CD14-positive monocyte (primary cell): ENCODE data around the gene BICRAL. TPM values are rescaled to one million over a fixed set of nuclear protein-coding genes. Genes with fewer than 3 reads are reported as not detected.

ENCODE experiments used
- DNase-seq, 3 donors: peaks; one replicate each; pipeline ENCODE4 v3.0.0-alpha.2; 2011 to 2022
- H2AFZ ChIP-seq: 2 replicates; pipeline ENCODE4 v1.6.0; 2012; ENCODE audit warnings: mild to moderate bottlenecking, low read depth, low read length, inconsistent platforms; ENCODE audit not compliant: insufficient read depth, poor library complexity, severe bottlenecking
- H3K27ac ChIP-seq, 2 donors: 1 replicate in 1 of 2; 2 replicates in 1 of 2; pipeline ENCODE4 v1.5.1; 2012 to 2013; ENCODE audit warnings: low read length in 2 of 2, control low read depth in 1 of 2, inconsistent platforms in 1 of 2, low read depth in 1 of 2, mild to moderate bottlenecking in 1 of 2
- H3K27me3 ChIP-seq, 2 donors: one replicate each; pipeline versions ENCODE4 v1.6.0 to v1.6.1; 2011 to 2013; ENCODE audit warnings: low read length in 2 of 2; ENCODE audit not compliant: control insufficient read depth in 2 of 2, insufficient read depth in 2 of 2
- H3K36me3 ChIP-seq, 2 donors: replicated peaks in 1 of 2; 1 replicate in 1 of 2; 2 replicates in 1 of 2; pipeline versions ENCODE4 v1.5.1 to v1.6.1; 2012 to 2013; ENCODE audit warnings: low read length in 2 of 2, control low read depth in 1 of 2, inconsistent platforms in 1 of 2, mild to moderate bottlenecking in 1 of 2; ENCODE audit not compliant: insufficient read depth in 2 of 2, control insufficient read depth in 1 of 2
- H3K4me1 ChIP-seq, 2 donors: 1 replicate in 1 of 2; 2 replicates in 1 of 2; pipeline versions ENCODE4 v1.5.1 to v1.6.1; 2012 to 2013; ENCODE audit warnings: low read length in 2 of 2, control low read depth in 1 of 2, inconsistent platforms in 1 of 2, mild to moderate bottlenecking in 1 of 2, moderate library complexity in 1 of 2; ENCODE audit not compliant: insufficient read depth in 2 of 2, control insufficient read depth in 1 of 2
- H3K4me2 ChIP-seq: replicated peaks from 2 replicates; pipeline ENCODE3; 2012; ENCODE audit warnings: low read length, moderate library complexity, mild to moderate bottlenecking; ENCODE audit not compliant: poor library complexity, severe bottlenecking; ENCODE audit errors: extremely low read depth
- H3K4me3 ChIP-seq, 3 experiments: fragments of 200-600 bp in 1 of 3; sonication (generic) in 1 of 3; replicated peaks in 1 of 3; 1 replicate in 2 of 3; 2 replicates in 1 of 3; pipeline ENCODE4 v1.5.1; 2011 to 2013; ENCODE audit warnings: low read length in 3 of 3, mild to moderate bottlenecking in 3 of 3, control low read depth in 2 of 3, low read depth in 2 of 3, inconsistent platforms in 1 of 3, moderate library complexity in 1 of 3
- H3K79me2 ChIP-seq: 2 replicates; pipeline ENCODE4 v1.6.0; 2012; ENCODE audit warnings: mild to moderate bottlenecking, control low read depth, inconsistent platforms, low read length, moderate library complexity; ENCODE audit not compliant: insufficient read depth
- H3K9ac ChIP-seq: 2 replicates; pipeline ENCODE4 v1.6.0; 2017; ENCODE audit warnings: low read length, mild to moderate bottlenecking; ENCODE audit not compliant: insufficient read depth, poor library complexity, severe bottlenecking
- H3K9me3 ChIP-seq, 2 donors: replicated peaks in 1 of 2; 1 replicate in 1 of 2; 2 replicates in 1 of 2; pipeline versions ENCODE4 v1.5.1 to v1.6.1; 2012 to 2013; ENCODE audit warnings: low read length in 2 of 2, control low read depth in 1 of 2; ENCODE audit not compliant: control insufficient read depth in 1 of 2, insufficient read depth in 1 of 2
- H4K20me1 ChIP-seq: 2 replicates; pipeline ENCODE4 v1.6.0; 2012; ENCODE audit warnings: mild to moderate bottlenecking, low read length, control low read depth, moderate library complexity; ENCODE audit not compliant: insufficient read depth
- H3K27ac Mint-ChIP-seq, 7 donors: one replicate each; pipeline ENCODE4 v1.8.0; 2020; ENCODE audit warnings: mild to moderate bottlenecking in 7 of 7, mixed read lengths in 7 of 7, moderate library complexity in 6 of 7, inconsistent platforms in 2 of 7
- H3K27me3 Mint-ChIP-seq, 3 donors: one replicate each; pipeline ENCODE4 v1.8.0; 2021 to 2022; ENCODE audit warnings: low read depth in 3 of 3, mild to moderate bottlenecking in 3 of 3, mixed read lengths in 3 of 3, moderate library complexity in 3 of 3, inconsistent platforms in 1 of 3
- H3K36me3 Mint-ChIP-seq, 2 donors: one replicate each; pipeline ENCODE4 v1.8.0; 2020; ENCODE audit warnings: mixed read lengths in 2 of 2, inconsistent platforms in 1 of 2, mild to moderate bottlenecking in 1 of 2
- H3K4me1 Mint-ChIP-seq: one replicate; pipeline ENCODE4 v1.8.0; 2020; ENCODE audit warnings: mild to moderate bottlenecking, mixed read lengths
- H3K4me3 Mint-ChIP-seq, 2 donors: one replicate each; pipeline ENCODE4 v1.8.0; 2020; ENCODE audit warnings: mild to moderate bottlenecking in 2 of 2, mixed read lengths in 2 of 2, moderate library complexity in 1 of 2
- H3K9me3 Mint-ChIP-seq, 7 donors: one replicate each; pipeline ENCODE4 v1.8.0; 2020 to 2022; ENCODE audit warnings: mixed read lengths in 7 of 7, mild to moderate bottlenecking in 6 of 7, moderate library complexity in 6 of 7, inconsistent platforms in 2 of 7
- WGBS: methylation state at CpG from one replicate; pipeline ENCODE4 v1.1.5; 2013; ENCODE audit warnings: missing lambda C conversion rate; ENCODE audit not compliant: insufficient coverage; 5-methylcytosine and 5-hydroxymethylcytosine counted together
- intact Hi-C, 2 donors: fragments of 100-400 bp; cut with micrococcal nuclease; formaldehyde crosslinking; loops; one replicate each; pipeline versions ENCODE4 v1.15.0 to v1.15.1; 2023
- polyA plus RNA-seq, 3 donors: library from polyadenylated mRNA; depleted of rRNA in 1 of 3; unstranded in 2 of 3; stranded (reverse) in 1 of 3; fragments of 300-500 nt in 2 of 3; fragments of >200 nt in 1 of 3; fragmentation: Illumina TruSeq in 2 of 3; gene quantifications; 1 replicate in 2 of 3; 2 replicates in 1 of 3; pipeline ENCODE4 v1.2.3, GENCODE V29; 2012 to 2021
- TF ChIP-seq, protein P1 (sequence below): fragments of 200-600 bp; IDR thresholded peaks from one replicate; pipeline ENCODE4 v1.8.0; 2022; ENCODE audit warnings: antibody characterized with exemption, mild to moderate bottlenecking

The BICRAL gene
- polyA plus RNA-seq, 3 donors = 1.6 to 14.6 (median 2.2) TPM

DNA sequence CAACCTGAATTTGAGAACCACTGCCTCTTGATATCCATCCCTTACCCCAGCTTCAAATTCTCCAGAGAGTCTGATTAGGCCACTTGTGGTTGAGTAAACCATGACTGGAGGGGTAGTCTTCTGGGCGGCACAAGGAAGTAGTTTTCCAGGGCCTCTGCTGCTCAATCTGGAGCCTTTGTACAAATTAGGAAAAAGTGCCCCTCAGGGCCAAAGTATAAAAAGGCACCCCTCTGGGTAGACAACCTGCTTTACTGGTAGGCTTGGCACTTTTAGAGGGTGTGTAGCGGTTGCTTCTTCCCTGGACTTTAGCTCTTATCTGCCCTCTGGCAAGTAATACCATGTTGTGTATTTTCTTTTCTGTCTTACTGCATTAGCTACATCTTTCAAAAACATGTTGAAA, 64.7 kb downstream of the BICRAL start:
- H3K9me3 Mint-ChIP-seq = peaks cover 0 to 2% (median 0%) of the 10 kb centered on the region in 7 donors

DNA sequence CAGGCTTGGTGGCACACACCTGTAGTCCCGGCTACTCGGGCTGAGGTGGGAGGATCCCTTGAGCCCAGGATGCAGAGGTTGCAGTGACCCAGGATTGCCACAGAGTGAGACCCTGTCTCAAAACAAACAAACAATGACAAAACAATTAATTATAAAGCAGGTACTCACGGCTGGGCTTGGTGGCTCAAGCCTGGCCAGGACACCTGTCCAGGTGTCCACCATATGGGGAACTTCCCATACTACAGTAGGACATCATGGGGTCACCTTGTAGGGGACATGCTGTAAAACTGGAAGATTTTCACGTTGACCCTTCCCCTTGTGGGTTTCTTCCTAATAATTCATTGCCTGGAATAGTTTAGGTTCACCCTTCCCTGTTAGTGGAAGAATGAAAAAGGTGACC, 66.8 kb downstream of the BICRAL start:
- H3K4me1 Mint-ChIP-seq = no peaks in the 10 kb centered on the region
- peaks cover 10% of the 10 kb centered on the region for H4K20me1 ChIP-seq
- no CpG with 5 or more reads among the region's 4 CpGs for WGBS
- H3K27me3 ChIP-seq = no peaks in the 10 kb centered on the region
- H3K4me2 ChIP-seq = no peak overlapping the region
- H3K27ac ChIP-seq = no peak overlapping the region
- H3K36me3 ChIP-seq = peaks cover 23 to 44% of the 10 kb centered on the region in 2 donors
- peaks cover 0 to 2% (median 0%) of the 10 kb centered on the region in 7 donors for H3K9me3 Mint-ChIP-seq
- no peak overlapping the region for H3K4me3 Mint-ChIP-seq
- peaks cover 4% of the 10 kb centered on the region for H3K79me2 ChIP-seq
- no peak overlapping the region for H2AFZ ChIP-seq
- no peak for DNase-seq
- no peak overlapping the region for H3K27ac Mint-ChIP-seq
- no peak overlapping the region for H3K4me3 ChIP-seq
- intact Hi-C loops = no loop called here
- no peak overlapping the region for H3K9ac ChIP-seq
- TF ChIP-seq, protein P1, sequence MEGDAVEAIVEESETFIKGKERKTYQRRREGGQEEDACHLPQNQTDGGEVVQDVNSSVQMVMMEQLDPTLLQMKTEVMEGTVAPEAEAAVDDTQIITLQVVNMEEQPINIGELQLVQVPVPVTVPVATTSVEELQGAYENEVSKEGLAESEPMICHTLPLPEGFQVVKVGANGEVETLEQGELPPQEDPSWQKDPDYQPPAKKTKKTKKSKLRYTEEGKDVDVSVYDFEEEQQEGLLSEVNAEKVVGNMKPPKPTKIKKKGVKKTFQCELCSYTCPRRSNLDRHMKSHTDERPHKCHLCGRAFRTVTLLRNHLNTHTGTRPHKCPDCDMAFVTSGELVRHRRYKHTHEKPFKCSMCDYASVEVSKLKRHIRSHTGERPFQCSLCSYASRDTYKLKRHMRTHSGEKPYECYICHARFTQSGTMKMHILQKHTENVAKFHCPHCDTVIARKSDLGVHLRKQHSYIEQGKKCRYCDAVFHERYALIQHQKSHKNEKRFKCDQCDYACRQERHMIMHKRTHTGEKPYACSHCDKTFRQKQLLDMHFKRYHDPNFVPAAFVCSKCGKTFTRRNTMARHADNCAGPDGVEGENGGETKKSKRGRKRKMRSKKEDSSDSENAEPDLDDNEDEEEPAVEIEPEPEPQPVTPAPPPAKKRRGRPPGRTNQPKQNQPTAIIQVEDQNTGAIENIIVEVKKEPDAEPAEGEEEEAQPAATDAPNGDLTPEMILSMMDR = no peak
- H3K4me1 ChIP-seq = no peaks in the 10 kb centered on the region
- H3K36me3 Mint-ChIP-seq = peaks cover 30 to 69% of the 10 kb centered on the region in 2 donors
- no peaks in the 10 kb centered on the region for H3K9me3 ChIP-seq
- peaks cover 0 to 2% (median 0%) of the 10 kb centered on the region in 3 donors for H3K27me3 Mint-ChIP-seq

More for the DNA sequence above, 64.7 kb downstream of the BICRAL start:
- Histone ChIP-seq H3K4me2 (no peak overlapping the region), H3K9ac (no peak overlapping the region), H3K36me3 (peaks cover 9 to 31% of the 10 kb centered on the region in 2 donors), H3K4me1 (no peaks in the 10 kb centered on the region), H2AFZ (no peak overlapping the region), H3K9me3 (no peaks in the 10 kb centered on the region), H3K79me2 (peaks cover 4% of the 10 kb centered on the region), H3K4me3 (no peak overlapping the region), H3K27ac (no peak overlapping the region), H3K27me3 (no peaks in the 10 kb centered on the region), H4K20me1 (peaks cover 16% of the 10 kb centered on the region)
- H3K36me3 Mint-ChIP-seq = peaks cover 25 to 63% of the 10 kb centered on the region in 2 donors
- no peak overlapping the region for H3K4me3 Mint-ChIP-seq
- intact Hi-C loops = no loop called here
- H3K4me1 Mint-ChIP-seq = no peaks in the 10 kb centered on the region
- TF ChIP-seq, protein P1 = no peak
- peak overlapping the region in 1 of 7 donors; percentile 30 for H3K27ac Mint-ChIP-seq
- no peak for DNase-seq
- peaks cover 0 to 2% (median 0%) of the 10 kb centered on the region in 3 donors for H3K27me3 Mint-ChIP-seq
- WGBS = no CpG with 5 or more reads among the region's 2 CpGs
